NCI-H345 treated with DMSO at 0.1 percent for 48 hours (cell line): ENCODE results near the gene SQOR.
"Not testable (repeated sequence)": the region's sequence is repeated elsewhere in the genome, so short reads cannot be mapped to it uniquely, and the experiment has no call there.

ENCODE experiments used
- DNase-seq: peaks from one replicate; lab custom pipeline; 2025; ENCODE audit not compliant: unreplicated experiment; lab: John Stamatoyannopoulos, UW

The SQOR gene

GRCh38 chr15:45630917-45631691, 3.7 kb upstream of the SQOR start:
- no peak for DNase-seq

- no peak for DNase-seq
These were observed 3.1 kb upstream of the SQOR start for GRCh38 chr15:45631776-45632175.

- no peak for DNase-seq
These were observed 386 bp downstream of the SQOR start for GRCh38 chr15:45635191-45635638.

GRCh38 chr15:45635763-45636292, 999 bp downstream of the SQOR start:
- no peak for DNase-seq

- no peak for DNase-seq
These were observed 2.3 kb downstream of the SQOR start for GRCh38 chr15:45637141-45637540.

- no peak for DNase-seq
These were observed 2.8 kb downstream of the SQOR start for GRCh38 chr15:45637552-45638033.

- no peak for DNase-seq
These were observed 5.8 kb downstream of the SQOR start for GRCh38 chr15:45640616-45641015.

- DNase-seq: no peak
These were observed 6.5 kb downstream of the SQOR start for GRCh38 chr15:45641374-45641781.

- DNase-seq: no peak
These were observed 7.4 kb downstream of the SQOR start for GRCh38 chr15:45641999-45642932.

GRCh38 chr15:45644437-45644836, 9.6 kb downstream of the SQOR start:
- DNase-seq: no peak

GRCh38 chr15:45645026-45645980, 10.5 kb downstream of the SQOR start:
- no peak for DNase-seq

- DNase-seq: no peak
These were observed 11.4 kb downstream of the SQOR start for GRCh38 chr15:45646220-45646619.

GRCh38 chr15:45647828-45648227, 13.0 kb downstream of the SQOR start:
- no peak for DNase-seq

GRCh38 chr15:45648521-45649200, 13.8 kb downstream of the SQOR start:
- no peak for DNase-seq

- DNase-seq: not testable (repeated sequence)
These were observed 15.2 kb downstream of the SQOR start for GRCh38 chr15:45650007-45650406.

- DNase-seq: no peak
These were observed 16.2 kb downstream of the SQOR start for GRCh38 chr15:45650889-45651525.

GRCh38 chr15:45653702-45654424, 19.0 kb downstream of the SQOR start:
- DNase-seq: no peak

GRCh38 chr15:45654749-45655148, 19.9 kb downstream of the SQOR start:
- DNase-seq: no peak

GRCh38 chr15:45657254-45657653, 22.4 kb downstream of the SQOR start:
- no peak for DNase-seq
